ENCODE results near the gene ZFPL1. TPM values are rescaled to one million over a fixed set of nuclear protein-coding genes. Genes with fewer than 3 reads are reported as not detected.

Gene ZFPL1
- total RNA-seq, 1 experiment from 2014 or later, result 40.5 TPM

- DNase-seq (ENCODE audit: low spot score), result no peak
Observed at GRCh38 chr11:65090628-65091027, 6.6 kb downstream of the ZFPL1 start.

- DNase-seq (ENCODE audit: low spot score), result no peak
Observed at GRCh38 chr11:65095427-65095826, 11.4 kb downstream of the ZFPL1 start.

- DNase-seq (ENCODE audit: low spot score), result peak; percentile 83
Observed at GRCh38 chr11:65095974-65096806, 12.2 kb downstream of the ZFPL1 start, which contains the start of gene VPS51. TSS of gene VPS51 (plus strand) at chr11:65096214. CDS start at chr11:65096251, 37 bp downstream.

GRCh38 chr11:65096926-65097325 is 12.9 kb downstream of the ZFPL1 start:
- DNase-seq (ENCODE audit: low spot score), result no peak

- DNase-seq (ENCODE audit: low spot score), result no peak
Observed at GRCh38 chr11:65100674-65101350, 16.8 kb downstream of the ZFPL1 start.

- DNase-seq (ENCODE audit: low spot score), result no peak
Observed at GRCh38 chr11:65102142-65103095, 18.4 kb downstream of the ZFPL1 start.

- DNase-seq (ENCODE audit: low spot score), result no peak
Observed at GRCh38 chr11:65103476-65103875, 19.5 kb downstream of the ZFPL1 start.

GRCh38 chr11:65104628-65105027 is 20.6 kb downstream of the ZFPL1 start:
- DNase-seq (ENCODE audit: low spot score), result no peak

GRCh38 chr11:65107078-65107477 is 23.1 kb downstream of the ZFPL1 start:
- no peak for DNase-seq (ENCODE audit: low spot score)

GRCh38 chr11:65107751-65108468 is 23.9 kb downstream of the ZFPL1 start:
- no peak for DNase-seq (ENCODE audit: low spot score)

- DNase-seq (ENCODE audit: low spot score), result no peak
Observed at GRCh38 chr11:65108469-65109123, 24.6 kb downstream of the ZFPL1 start.

- DNase-seq (ENCODE audit: low spot score), result no peak
Observed at GRCh38 chr11:65109231-65110198, 25.5 kb downstream of the ZFPL1 start.

GRCh38 chr11:65110354-65110861 is 26.4 kb downstream of the ZFPL1 start:
- peak; percentile 63 for DNase-seq (ENCODE audit: low spot score)

GRCh38 chr11:65111159-65111743 is 27.2 kb downstream of the ZFPL1 start:
- no peak for DNase-seq (ENCODE audit: low spot score)

GRCh38 chr11:65111744-65112545 is 27.9 kb downstream of the ZFPL1 start, which contains the start of gene TM7SF2:
TSS of gene TM7SF2 (plus strand) at chr11:65111872. CDS start at chr11:65112016, 144 bp downstream.
- DNase-seq (ENCODE audit: low spot score), result no peak

- DNase-seq (ENCODE audit: low spot score), result no peak
Observed at GRCh38 chr11:65112546-65113360, 28.7 kb downstream of the ZFPL1 start.

- no peak for DNase-seq (ENCODE audit: low spot score)
Observed at GRCh38 chr11:65113361-65113756, 29.3 kb downstream of the ZFPL1 start.
